Stomach (tissue), 4 donors: ENCODE results near the gene SLC16A2.

Experiments used
- POLR2A ChIP-seq, 4 donors: fragments of 450-650 bp; IDR thresholded peaks; one replicate each; pipeline ENCODE4 v1.6.1; 2016; ENCODE audit warnings: antibody characterized with exemption in 4 of 4, control low read depth in 2 of 4, mild to moderate bottlenecking in 1 of 4, moderate library complexity in 1 of 4
- TF ChIP-seq, protein P1 (sequence below), 7 experiments: fragments of 450-650 bp in 4 of 7; fragments of 200-600 bp in 3 of 7; sonication (generic) in 3 of 7; IDR thresholded peaks; one replicate each; pipeline ENCODE4 v1.5.1; 2016 to 2019; ENCODE audit warnings: antibody characterized with exemption in 7 of 7, control low read depth in 2 of 7, mild to moderate bottlenecking in 1 of 7

DNA sequence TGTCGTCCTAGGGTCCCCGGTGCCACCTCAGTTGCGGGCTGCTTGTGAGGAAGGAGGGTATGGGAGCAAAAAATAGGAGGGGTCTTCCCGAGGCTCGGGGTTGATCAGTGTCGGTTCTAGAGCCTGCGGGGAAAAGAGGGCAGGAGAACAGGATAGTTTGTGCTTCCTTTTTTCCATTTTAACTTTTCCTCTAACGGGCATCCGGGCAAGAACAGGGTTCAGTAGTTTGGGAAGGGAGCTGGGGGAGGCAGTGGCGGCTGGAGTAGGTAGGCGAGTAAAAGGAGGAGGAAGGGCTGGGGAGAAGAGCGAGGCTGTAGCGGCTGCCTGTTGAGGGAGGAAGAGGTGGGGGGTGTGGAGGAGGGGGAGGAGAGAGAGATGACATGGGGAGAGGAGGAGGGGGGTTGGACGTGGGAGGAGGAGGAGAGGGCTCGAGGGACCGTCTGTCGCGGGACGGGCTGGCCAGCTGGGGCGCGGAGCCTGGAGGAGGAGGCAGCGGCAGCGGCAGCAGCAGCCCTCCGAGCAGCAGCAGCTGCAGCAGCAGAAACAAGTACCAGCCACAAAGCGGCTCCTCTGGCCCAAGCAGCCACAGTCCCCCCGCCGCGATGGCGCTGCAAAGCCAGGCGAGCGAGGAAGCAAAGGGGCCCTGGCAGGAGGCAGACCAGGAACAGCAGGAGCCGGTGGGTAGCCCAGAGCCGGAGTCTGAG, at the start of gene SLC16A2:
- TF ChIP-seq, protein P1, sequence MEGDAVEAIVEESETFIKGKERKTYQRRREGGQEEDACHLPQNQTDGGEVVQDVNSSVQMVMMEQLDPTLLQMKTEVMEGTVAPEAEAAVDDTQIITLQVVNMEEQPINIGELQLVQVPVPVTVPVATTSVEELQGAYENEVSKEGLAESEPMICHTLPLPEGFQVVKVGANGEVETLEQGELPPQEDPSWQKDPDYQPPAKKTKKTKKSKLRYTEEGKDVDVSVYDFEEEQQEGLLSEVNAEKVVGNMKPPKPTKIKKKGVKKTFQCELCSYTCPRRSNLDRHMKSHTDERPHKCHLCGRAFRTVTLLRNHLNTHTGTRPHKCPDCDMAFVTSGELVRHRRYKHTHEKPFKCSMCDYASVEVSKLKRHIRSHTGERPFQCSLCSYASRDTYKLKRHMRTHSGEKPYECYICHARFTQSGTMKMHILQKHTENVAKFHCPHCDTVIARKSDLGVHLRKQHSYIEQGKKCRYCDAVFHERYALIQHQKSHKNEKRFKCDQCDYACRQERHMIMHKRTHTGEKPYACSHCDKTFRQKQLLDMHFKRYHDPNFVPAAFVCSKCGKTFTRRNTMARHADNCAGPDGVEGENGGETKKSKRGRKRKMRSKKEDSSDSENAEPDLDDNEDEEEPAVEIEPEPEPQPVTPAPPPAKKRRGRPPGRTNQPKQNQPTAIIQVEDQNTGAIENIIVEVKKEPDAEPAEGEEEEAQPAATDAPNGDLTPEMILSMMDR (IDR thresholded peaks at IDR 0.05), result no peak
- no peak for TF ChIP-seq POLR2A (IDR thresholded peaks at IDR 0.05)
